Ovary (tissue), 9 donors: ENCODE results near the gene RABGAP1L. TPM values are rescaled to one million over a fixed set of nuclear protein-coding genes. Genes with fewer than 3 reads are reported as not detected.

Experiments
- DNase-seq, 5 donors: peaks; one replicate each; pipeline ENCODE4 v3.0.0-alpha.2; 2019 to 2020
- H3K27ac ChIP-seq, 2 donors: fragments of 200-600 bp; one replicate each; pipeline versions ENCODE4 v1.5.1 to v1.8.0; 2019 to 2022
- H3K27me3 ChIP-seq: fragments of 200-600 bp; one replicate; pipeline ENCODE4 v1.8.0; 2022
- H3K36me3 ChIP-seq: fragments of 200-600 bp; sonication (generic); one replicate; pipeline ENCODE4 v1.5.1; 2019
- H3K4me1 ChIP-seq: one replicate; pipeline ENCODE4 v1.8.1; 2013; ENCODE audit warnings: mild to moderate bottlenecking, moderate library complexity; ENCODE audit not compliant: insufficient read depth
- H3K4me3 ChIP-seq: fragments of 200-600 bp; sonication (generic); one replicate; pipeline ENCODE4 v1.5.1; 2017
- H3K9me3 ChIP-seq, 2 donors: fragments of 200-600 bp in 1 of 2; sonication (generic) in 1 of 2; one replicate each; pipeline versions ENCODE4 v1.5.1 to v1.8.1; 2013 to 2019; ENCODE audit warnings: mild to moderate bottlenecking in 1 of 2, moderate library complexity in 1 of 2
- EP300 ChIP-seq: sonication (generic); formaldehyde crosslinking; IDR thresholded peaks from one replicate; pipeline ENCODE4 v1.6.1; 2017; ENCODE audit warnings: antibody characterized with exemption
- POLR2A ChIP-seq: fragments of 450-650 bp; IDR thresholded peaks from one replicate; pipeline ENCODE4 v1.6.1; 2017; ENCODE audit warnings: antibody characterized with exemption, mild to moderate bottlenecking, moderate library complexity
- WGBS, 3 donors: extraction: QIAGEN DNeasy Blood & Tissue Kit in 1 of 3; methylation state at CpG; one replicate each; pipeline versions ENCODE4 v1.1.5 to v1.1.7; 2013 to 2017; 5-methylcytosine and 5-hydroxymethylcytosine counted together
- intact Hi-C, 4 donors: fragments of 100-400 bp; cut with DNase I; formaldehyde crosslinking; loops; one replicate each; pipeline versions ENCODE4 v1.11.0 to v1.15.1; 2022 to 2023
- polyA plus RNA-seq, 2 donors: library from polyadenylated mRNA; stranded (reverse); fragments of 200-250 nt in 1 of 2; fragments of 350-450 nt in 1 of 2; fragmentation: Illumina TruSeq in 1 of 2; extraction: RNeasy Lipid Tissue Mini Kit (QIAGEN cat#74804) in 1 of 2; gene quantifications; one replicate each; pipeline ENCODE4 v1.2.3, GENCODE V29; 2013 to 2014
- total RNA-seq, 7 donors: library from RNA; depleted of rRNA in 2 of 7; stranded (reverse); fragments of >200 nt in 2 of 7; fragmentation: NEBNext Ultra II Directional in 3 of 7; extraction: Animal tissue kit (Norgen Biotek cat#: 25700) in 3 of 7; gene quantifications; one replicate each; pipeline versions ENCODE4 v1.1.0 to v1.2.4, GENCODE V29; 2016 to 2023
- TF ChIP-seq, protein P1 (sequence below), 3 donors: fragments of 450-650 bp in 2 of 3; fragments of 200-600 bp in 1 of 3; IDR thresholded peaks; one replicate each; pipeline versions ENCODE4 v1.5.1 to v1.8.0; 2016 to 2022; ENCODE audit warnings: antibody characterized with exemption in 3 of 3, mild to moderate bottlenecking in 1 of 3
- donor health status: DM: no; HTN: no; CAD: no; lungs with moderate emphysema.
- donor health status: DM: no; HTN: no; CAD: no.
- donor health status: Bipolar disorder and iron deficiency.
- donor health status: DM: yes; HTN: yes; CAD: no.
- donor health status: DM: no; HTN: no; CAD: no.
- donor health status: DM: yes; HTN: yes; CAD: no.

The RABGAP1L gene
- total and polyA plus RNA-seq, 9 donors = 17.1 to 56.5 (median 43.6) TPM

- peaks cover 3% of the 10 kb centered on the region for H3K4me1 ChIP-seq
- H3K9me3 ChIP-seq = no peaks in the 10 kb centered on the region
- intact Hi-C loops = no loop called here
- no peak for DNase-seq
- H3K4me3 ChIP-seq = no peak overlapping the region
- TF ChIP-seq POLR2A = no peak
- TF ChIP-seq, protein P1, sequence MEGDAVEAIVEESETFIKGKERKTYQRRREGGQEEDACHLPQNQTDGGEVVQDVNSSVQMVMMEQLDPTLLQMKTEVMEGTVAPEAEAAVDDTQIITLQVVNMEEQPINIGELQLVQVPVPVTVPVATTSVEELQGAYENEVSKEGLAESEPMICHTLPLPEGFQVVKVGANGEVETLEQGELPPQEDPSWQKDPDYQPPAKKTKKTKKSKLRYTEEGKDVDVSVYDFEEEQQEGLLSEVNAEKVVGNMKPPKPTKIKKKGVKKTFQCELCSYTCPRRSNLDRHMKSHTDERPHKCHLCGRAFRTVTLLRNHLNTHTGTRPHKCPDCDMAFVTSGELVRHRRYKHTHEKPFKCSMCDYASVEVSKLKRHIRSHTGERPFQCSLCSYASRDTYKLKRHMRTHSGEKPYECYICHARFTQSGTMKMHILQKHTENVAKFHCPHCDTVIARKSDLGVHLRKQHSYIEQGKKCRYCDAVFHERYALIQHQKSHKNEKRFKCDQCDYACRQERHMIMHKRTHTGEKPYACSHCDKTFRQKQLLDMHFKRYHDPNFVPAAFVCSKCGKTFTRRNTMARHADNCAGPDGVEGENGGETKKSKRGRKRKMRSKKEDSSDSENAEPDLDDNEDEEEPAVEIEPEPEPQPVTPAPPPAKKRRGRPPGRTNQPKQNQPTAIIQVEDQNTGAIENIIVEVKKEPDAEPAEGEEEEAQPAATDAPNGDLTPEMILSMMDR (IDR thresholded peaks at IDR 0.05) = no peak
- TF ChIP-seq EP300 = no peak
- WGBS, 3 donors = 90 to 92% (median 92%) methylated on average over 2 of the region's 2 CpGs
- H3K27me3 ChIP-seq = no peaks in the 10 kb centered on the region
- no peaks in the 10 kb centered on the region for H3K36me3 ChIP-seq
- no peak overlapping the region for H3K27ac ChIP-seq
Observed at GRCh38 chr1:174215766-174216165, 56.4 kb downstream of the RABGAP1L start.

DNA sequence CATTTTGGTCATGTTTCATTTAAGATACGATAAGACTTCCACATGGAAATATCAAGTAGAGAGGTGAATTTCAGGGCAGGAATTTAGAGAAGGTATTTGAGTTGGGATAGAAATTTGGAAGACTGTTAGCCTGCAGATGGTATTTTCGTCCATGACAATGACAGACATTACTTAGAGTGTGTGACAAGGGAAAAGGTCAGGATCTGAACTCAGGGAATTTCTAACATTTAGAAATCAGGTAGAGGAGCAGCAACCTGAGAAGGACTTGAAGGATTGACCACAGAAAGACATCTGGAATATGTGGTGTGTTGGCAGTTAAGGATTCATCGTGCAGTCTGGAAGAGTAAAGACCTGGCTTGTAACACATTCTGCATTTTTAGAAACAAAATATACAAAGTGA is 57.9 kb downstream of the RABGAP1L start:
- H3K4me1 ChIP-seq = peaks cover 3% of the 10 kb centered on the region
- TF ChIP-seq EP300 = no peak
- TF ChIP-seq, protein P1 (IDR thresholded peaks at IDR 0.05) = no peak
- no peak for TF ChIP-seq POLR2A
- no peak overlapping the region for H3K27ac ChIP-seq
- intact Hi-C loops = no loop called here
- H3K36me3 ChIP-seq = no peaks in the 10 kb centered on the region
- WGBS, 3 donors = 11 to 22% (median 12%) methylated on average over 3 of the region's 3 CpGs
- H3K27me3 ChIP-seq = no peaks in the 10 kb centered on the region
- H3K4me3 ChIP-seq = no peak overlapping the region
- no peak for DNase-seq
- H3K9me3 ChIP-seq = no peaks in the 10 kb centered on the region

DNA sequence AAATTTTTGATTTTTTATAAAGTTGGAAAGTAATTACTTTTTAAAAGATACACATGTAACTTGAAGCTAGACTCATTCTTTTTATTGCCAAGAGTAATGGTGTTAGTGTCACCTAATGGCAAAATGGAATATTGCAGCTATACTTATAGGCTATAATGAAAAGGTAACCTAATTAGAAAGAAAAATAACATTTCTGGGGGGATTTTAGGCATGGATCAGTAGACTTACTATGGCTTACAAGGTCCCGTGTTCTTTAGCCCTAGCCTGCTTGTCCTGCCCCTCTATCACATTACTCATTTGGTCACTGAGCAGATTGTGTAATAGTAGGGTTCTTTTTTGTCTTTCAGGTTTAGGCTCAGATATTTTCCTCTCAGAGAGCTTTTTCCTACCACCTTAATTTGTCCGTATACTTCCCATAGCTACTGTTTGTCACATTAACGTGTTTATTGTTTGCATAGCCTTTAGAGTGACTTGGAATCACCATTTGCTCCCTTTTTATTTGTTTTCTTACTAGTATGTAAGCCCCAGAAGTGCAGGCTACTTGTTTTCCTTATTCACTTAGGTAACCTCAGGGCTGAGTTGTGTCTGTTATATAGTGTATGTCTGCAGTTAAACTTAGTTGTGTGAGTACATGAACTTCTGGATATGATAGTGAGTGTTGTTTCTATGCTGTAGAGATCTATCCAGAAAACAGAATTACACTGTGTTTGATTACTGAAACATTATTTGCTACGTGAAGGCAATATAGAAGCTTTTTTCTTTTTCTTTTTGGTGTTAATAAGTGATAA is 58.7 kb downstream of the RABGAP1L start:
- Histone ChIP-seq H3K27ac (no peak overlapping the region), H3K9me3 (no peaks in the 10 kb centered on the region)
- TF ChIP-seq POLR2A = no peak
- TF ChIP-seq, protein P1 (IDR thresholded peaks at IDR 0.05) = peak; percentile 27 to 62 (median 41)
- no peak for TF ChIP-seq EP300

GRCh38 chr1:174218983-174219382 is 59.7 kb downstream of the RABGAP1L start:
- H3K9me3 ChIP-seq = no peaks in the 10 kb centered on the region
- intact Hi-C loops = no loop called here
- H3K4me1 ChIP-seq = peaks cover 3% of the 10 kb centered on the region
- no peak overlapping the region for H3K27ac ChIP-seq
- no peak for DNase-seq
- H3K4me3 ChIP-seq = no peak overlapping the region
- TF ChIP-seq EP300 (no peak), POLR2A (no peak)
- TF ChIP-seq, protein P1 (IDR thresholded peaks at IDR 0.05) = no peak
- no peaks in the 10 kb centered on the region for H3K36me3 ChIP-seq
- H3K27me3 ChIP-seq = no peaks in the 10 kb centered on the region

More for the DNA sequence above, 58.7 kb downstream of the RABGAP1L start:
- no peaks in the 10 kb centered on the region for H3K27me3 ChIP-seq
- no peak overlapping the region for H3K4me3 ChIP-seq
- intact Hi-C loops = no loop called here
- H3K36me3 ChIP-seq = no peaks in the 10 kb centered on the region
- no peak for DNase-seq
- 21 to 34% (median 23%) methylated on average over 4 of the region's 4 CpGs for WGBS, 3 donors
- H3K4me1 ChIP-seq = peaks cover 3% of the 10 kb centered on the region
